Thoracic aorta (tissue), 2 donors: Measurements from ENCODE around the gene WAPL. TPM values are rescaled to one million over a fixed set of nuclear protein-coding genes. Genes with fewer than 3 reads are reported as not detected.
A peak's percentile ranks its signal among the peaks of the same experiment; 100 is the strongest.
"Not testable (repeated sequence)": the region's sequence is repeated elsewhere in the genome, so short reads cannot be mapped to it uniquely, and the experiment has no call there.

Experiments
- ATAC-seq: fragments of 150-250 bp; one replicate; pipeline ENCODE4 v1.8.0; 2017; ENCODE audit warnings: low read depth; ENCODE audit not compliant: insufficient number of reproducible peaks, low FRiP score
- DNase-seq: peaks from one replicate; pipeline ENCODE4 v3.0.0-alpha.2; 2020; ENCODE audit warnings: low spot score
- H3K27ac ChIP-seq, 2 donors: fragments of 200-600 bp; sonication (generic); 1 replicate in 1 of 2; 2 replicates in 1 of 2; pipeline ENCODE4 v1.5.1; 2016; ENCODE audit warnings: mild to moderate bottlenecking in 2 of 2, moderate library complexity in 2 of 2
- H3K27me3 ChIP-seq: fragments of 200-600 bp; sonication (generic); replicated peaks from 2 replicates; pipeline ENCODE4 v1.6.0; 2016; ENCODE audit warnings: mild to moderate bottlenecking; ENCODE audit not compliant: insufficient read depth
- H3K36me3 ChIP-seq: fragments of 200-600 bp; sonication (generic); one replicate; pipeline ENCODE4 v1.5.1; 2016
- H3K4me1 ChIP-seq, 2 donors: fragments of 200-600 bp; sonication (generic); 1 replicate in 1 of 2; 2 replicates in 1 of 2; pipeline versions ENCODE4 v1.5.1 to v1.6.0; 2016; ENCODE audit warnings: low read depth in 2 of 2, mild to moderate bottlenecking in 1 of 2; ENCODE audit not compliant: control insufficient read depth in 1 of 2
- H3K4me3 ChIP-seq: fragments of 200-600 bp; sonication (generic); 2 replicates; pipeline ENCODE4 v1.5.1; 2016; ENCODE audit warnings: mild to moderate bottlenecking
- H3K9me3 ChIP-seq: fragments of 200-600 bp; sonication (generic); 2 replicates; pipeline ENCODE4 v1.5.1; 2016
- total RNA-seq, 2 donors: library from RNA; depleted of rRNA; stranded (reverse); fragments of >200 nt; gene quantifications; one replicate each; pipeline versions ENCODE4 v1.1.0 to v1.2.3, GENCODE V29; 2016
- TF ChIP-seq, protein P1 (sequence below): fragments of 200-600 bp; sonication (generic); IDR thresholded peaks from one replicate; pipeline ENCODE4 v1.5.1; 2019; ENCODE audit warnings: antibody characterized with exemption

WAPL gene, protein sequence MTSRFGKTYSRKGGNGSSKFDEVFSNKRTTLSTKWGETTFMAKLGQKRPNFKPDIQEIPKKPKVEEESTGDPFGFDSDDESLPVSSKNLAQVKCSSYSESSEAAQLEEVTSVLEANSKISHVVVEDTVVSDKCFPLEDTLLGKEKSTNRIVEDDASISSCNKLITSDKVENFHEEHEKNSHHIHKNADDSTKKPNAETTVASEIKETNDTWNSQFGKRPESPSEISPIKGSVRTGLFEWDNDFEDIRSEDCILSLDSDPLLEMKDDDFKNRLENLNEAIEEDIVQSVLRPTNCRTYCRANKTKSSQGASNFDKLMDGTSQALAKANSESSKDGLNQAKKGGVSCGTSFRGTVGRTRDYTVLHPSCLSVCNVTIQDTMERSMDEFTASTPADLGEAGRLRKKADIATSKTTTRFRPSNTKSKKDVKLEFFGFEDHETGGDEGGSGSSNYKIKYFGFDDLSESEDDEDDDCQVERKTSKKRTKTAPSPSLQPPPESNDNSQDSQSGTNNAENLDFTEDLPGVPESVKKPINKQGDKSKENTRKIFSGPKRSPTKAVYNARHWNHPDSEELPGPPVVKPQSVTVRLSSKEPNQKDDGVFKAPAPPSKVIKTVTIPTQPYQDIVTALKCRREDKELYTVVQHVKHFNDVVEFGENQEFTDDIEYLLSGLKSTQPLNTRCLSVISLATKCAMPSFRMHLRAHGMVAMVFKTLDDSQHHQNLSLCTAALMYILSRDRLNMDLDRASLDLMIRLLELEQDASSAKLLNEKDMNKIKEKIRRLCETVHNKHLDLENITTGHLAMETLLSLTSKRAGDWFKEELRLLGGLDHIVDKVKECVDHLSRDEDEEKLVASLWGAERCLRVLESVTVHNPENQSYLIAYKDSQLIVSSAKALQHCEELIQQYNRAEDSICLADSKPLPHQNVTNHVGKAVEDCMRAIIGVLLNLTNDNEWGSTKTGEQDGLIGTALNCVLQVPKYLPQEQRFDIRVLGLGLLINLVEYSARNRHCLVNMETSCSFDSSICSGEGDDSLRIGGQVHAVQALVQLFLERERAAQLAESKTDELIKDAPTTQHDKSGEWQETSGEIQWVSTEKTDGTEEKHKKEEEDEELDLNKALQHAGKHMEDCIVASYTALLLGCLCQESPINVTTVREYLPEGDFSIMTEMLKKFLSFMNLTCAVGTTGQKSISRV (N-terminal part only)
- total RNA-seq, result 10 to 100 TPM; 25.9 to 52.7 TPM

DNA sequence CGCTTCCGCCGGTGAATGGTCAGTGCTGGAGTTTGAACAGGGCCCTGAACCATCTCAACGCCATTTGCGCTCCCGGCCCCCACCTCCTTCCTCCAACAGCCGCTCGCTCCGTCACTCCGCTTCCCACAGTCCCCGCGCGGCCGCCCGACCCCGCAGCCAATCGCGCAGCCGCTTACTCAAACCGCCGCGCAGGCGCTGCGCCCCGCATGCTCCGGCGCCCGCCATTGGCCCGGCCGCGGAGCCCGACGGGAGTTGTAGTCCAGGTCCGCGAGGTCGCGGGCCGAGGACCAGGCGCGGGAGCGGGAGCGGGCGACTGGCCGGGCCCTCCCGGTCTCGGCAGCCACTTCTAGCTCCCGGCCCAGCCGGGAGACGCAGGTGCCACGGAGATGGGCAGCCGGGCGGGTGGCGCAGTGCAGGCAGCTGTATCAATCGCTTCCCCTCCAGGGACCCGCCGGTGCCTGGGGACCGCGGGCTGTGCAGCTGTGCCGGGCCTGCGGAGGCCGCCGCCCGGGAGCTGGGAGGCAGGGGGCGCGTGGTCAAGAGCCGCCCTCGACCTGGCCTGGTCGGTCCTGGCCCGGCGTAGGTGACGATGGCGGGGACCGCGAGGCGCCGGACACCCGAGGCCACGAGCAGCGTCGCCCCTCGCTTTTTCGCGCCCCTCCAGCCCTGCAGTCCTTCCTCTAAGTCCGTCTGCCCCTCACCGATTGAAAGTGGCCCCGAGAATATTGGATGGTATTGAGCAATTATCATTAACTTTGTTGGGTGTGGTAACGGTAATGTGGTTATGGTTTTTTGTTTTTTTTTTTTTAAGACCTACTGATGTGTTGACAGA is at the start of gene WAPL:
TSS of gene WAPL (minus strand) at position 115 of the 832 bp plus-strand sequence. CDS start 3,723 bp downstream, outside the sequence.
- H3K27me3 ChIP-seq, result no peaks in the 10 kb centered on the region
- peak within 1 kb of the TSS; percentile 88 to 97 for H3K27ac ChIP-seq
- DNase-seq, result peak; percentile 83
- TF ChIP-seq, protein P1, sequence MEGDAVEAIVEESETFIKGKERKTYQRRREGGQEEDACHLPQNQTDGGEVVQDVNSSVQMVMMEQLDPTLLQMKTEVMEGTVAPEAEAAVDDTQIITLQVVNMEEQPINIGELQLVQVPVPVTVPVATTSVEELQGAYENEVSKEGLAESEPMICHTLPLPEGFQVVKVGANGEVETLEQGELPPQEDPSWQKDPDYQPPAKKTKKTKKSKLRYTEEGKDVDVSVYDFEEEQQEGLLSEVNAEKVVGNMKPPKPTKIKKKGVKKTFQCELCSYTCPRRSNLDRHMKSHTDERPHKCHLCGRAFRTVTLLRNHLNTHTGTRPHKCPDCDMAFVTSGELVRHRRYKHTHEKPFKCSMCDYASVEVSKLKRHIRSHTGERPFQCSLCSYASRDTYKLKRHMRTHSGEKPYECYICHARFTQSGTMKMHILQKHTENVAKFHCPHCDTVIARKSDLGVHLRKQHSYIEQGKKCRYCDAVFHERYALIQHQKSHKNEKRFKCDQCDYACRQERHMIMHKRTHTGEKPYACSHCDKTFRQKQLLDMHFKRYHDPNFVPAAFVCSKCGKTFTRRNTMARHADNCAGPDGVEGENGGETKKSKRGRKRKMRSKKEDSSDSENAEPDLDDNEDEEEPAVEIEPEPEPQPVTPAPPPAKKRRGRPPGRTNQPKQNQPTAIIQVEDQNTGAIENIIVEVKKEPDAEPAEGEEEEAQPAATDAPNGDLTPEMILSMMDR, result no peak
- peak within 1 kb of the TSS; percentile 91 for H3K4me3 ChIP-seq
- ATAC-seq, result peak; percentile 85
- no peaks in the 10 kb centered on the region for H3K9me3 ChIP-seq
- H3K36me3 ChIP-seq, result no peaks in the 10 kb centered on the region
- peaks cover 29 to 55% of the 10 kb centered on the region in 2 donors for H3K4me1 ChIP-seq

DNA sequence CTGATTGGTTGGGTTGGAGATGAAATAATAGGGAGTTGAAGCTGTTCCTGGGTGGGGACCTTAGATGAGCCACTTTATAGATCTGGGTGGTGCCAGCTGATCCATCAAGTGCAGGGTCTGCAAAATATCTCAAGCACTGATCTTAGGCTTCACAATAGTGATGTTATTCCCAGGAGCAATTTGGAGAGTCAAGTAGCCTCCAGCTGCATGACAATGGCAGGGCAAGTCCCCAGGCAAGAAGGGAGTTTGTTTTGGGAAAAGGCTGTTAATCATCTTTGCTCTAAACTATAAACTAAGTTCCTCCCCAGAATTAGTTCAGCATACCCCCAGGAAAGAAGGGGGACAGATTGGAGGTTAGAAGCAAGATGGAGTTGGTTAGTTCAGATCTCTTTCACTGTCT is 47.7 kb upstream of the WAPL start:
- TF ChIP-seq, protein P1, result no peak
- H3K36me3 ChIP-seq, result no peaks in the 10 kb centered on the region
- ATAC-seq (no peak), DNase-seq (no peak)
- no peaks in the 10 kb centered on the region for H3K4me1 ChIP-seq
- no peaks in the 10 kb centered on the region for H3K27me3 ChIP-seq
- H3K9me3 ChIP-seq, result peaks cover 3% of the 10 kb centered on the region
- no peak overlapping the region for H3K27ac ChIP-seq
- no peak overlapping the region for H3K4me3 ChIP-seq

DNA sequence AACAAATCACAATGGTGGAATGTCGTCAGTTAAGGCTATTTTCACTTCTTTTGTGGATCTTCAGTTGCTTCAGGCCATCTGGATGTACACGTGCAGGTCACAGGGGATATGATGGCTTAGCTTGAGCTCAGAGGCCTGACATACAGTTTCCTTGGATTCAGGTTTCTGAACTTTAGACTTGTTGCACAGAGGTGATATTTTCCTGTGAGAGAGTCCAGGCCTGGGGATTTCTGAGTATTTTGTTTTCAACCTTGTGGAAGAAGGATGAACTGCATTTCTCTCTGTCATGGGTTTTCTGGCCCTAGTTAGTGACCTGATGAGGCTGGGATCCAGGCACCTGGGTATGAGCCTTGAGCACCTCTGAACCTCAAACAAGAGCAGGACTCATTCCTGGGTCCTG is 44.9 kb upstream of the WAPL start:
- not testable (repeated sequence) for DNase-seq, H3K36me3 ChIP-seq, H3K4me3 ChIP-seq, H3K9me3 ChIP-seq, H3K27me3 ChIP-seq, H3K4me1 ChIP-seq, H3K27ac ChIP-seq, ATAC-seq

DNA sequence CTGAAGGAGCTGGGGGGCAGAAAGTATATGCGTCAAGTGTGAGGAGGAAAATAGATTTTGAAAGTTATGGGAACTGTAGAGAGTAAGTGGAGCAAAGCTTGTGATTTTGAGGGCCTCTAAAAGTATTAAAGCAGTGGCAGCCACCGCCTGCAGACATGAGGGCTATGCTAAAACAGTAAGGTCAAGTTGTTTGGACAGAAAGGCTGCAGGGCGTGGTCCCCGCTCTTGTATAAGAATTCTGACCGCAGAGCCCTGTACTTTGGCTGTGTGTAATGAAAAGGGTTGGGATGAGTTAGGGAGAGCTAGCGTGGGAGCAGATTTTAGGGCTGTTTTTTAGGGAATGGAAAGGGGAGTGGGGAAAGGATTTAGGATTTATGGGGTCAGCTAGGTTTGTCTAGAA is 41.7 kb upstream of the WAPL start:
- H3K36me3 ChIP-seq, H3K27me3 ChIP-seq, ATAC-seq, H3K9me3 ChIP-seq, H3K4me3 ChIP-seq, H3K4me1 ChIP-seq, DNase-seq, H3K27ac ChIP-seq: not testable (repeated sequence)

DNA sequence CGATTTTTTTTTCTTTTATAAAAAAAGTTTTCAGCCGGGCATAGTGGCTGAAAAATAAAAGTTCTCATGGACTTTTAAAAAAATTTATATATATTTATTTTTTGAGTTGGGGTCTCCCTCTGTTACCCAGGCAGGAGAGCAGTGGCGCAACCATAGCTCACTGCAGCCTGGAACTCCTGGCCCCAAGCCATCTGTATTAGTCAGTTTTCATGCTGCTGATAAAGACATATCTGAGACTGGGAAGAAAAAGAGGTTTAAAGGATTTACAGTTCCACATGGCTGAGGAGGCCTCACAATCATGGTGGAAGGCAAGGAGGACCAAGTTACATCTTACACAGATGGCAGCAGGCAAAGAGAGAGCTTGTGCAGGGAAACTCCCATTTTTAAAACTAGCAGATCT is 37.1 kb upstream of the WAPL start:
- not testable (repeated sequence) for H3K36me3 ChIP-seq, H3K9me3 ChIP-seq, ATAC-seq, H3K27ac ChIP-seq, H3K4me3 ChIP-seq, H3K4me1 ChIP-seq, DNase-seq, H3K27me3 ChIP-seq
